ENCODE measurements around the gene TAS2R10. TPM values are rescaled to one million over a fixed set of nuclear protein-coding genes. Genes with fewer than 3 reads are reported as not detected.

TAS2R10 gene
- total and polyA plus RNA-seq, 2 of the 8 experiments (the other 6 are each of a cell fraction or from before 2014, with no cell fraction given): 0.08 TPM; not detected in 1

GRCh38 chr12:10853776-10854175 lies 27.6 kb upstream of the TAS2R10 start:
- POLR2A ChIA-PET (ENCODE audit: partially characterized antibody): no interaction called here
- Histone ChIP-seq H4K5ac (ENCODE audit: insufficient read length, low read depth, low read length) (no peak overlapping the region), H3K18ac (ENCODE audit: extremely low read depth, low read length) (no peak overlapping the region), H3K9ac (replicated peaks in 1 of 4; ENCODE audit: extremely low read depth in 1 of 4, low read depth in 3 of 4, low read length in 3 of 4) (no peak overlapping the region), H3K23me2 (ENCODE audit: low read depth, low read length) (no peaks in the 10 kb centered on the region), H3K14ac (ENCODE audit: insufficient read length) (no peak overlapping the region), H3K9me3 (ENCODE audit: insufficient read depth in 2 of 2, low read depth in 1 of 2, low read length in 1 of 2) (peaks cover 18 to 20% of the 10 kb centered on the region in 2 experiments), H4K8ac (ENCODE audit: extremely low read depth, insufficient read depth, low read length) (no peak overlapping the region; the same call in 1 of the 2 replicates), H2AFZ (ENCODE audit: low read length) (no peak overlapping the region), H2AK5ac (ENCODE audit: low read depth, low read length) (peak overlapping the region; percentile 87; the same call in 1 of the 2 replicates), H2BK15ac (ENCODE audit: low read length) (no peak overlapping the region), H3K56ac (replicated peaks; ENCODE audit: insufficient read length, low read depth, low read length) (no peak overlapping the region), H3K23ac (ENCODE audit: insufficient read length) (no peak overlapping the region), H3K4ac (replicated peaks; ENCODE audit: insufficient read length, low read depth, low read length) (no peak overlapping the region), H4K20me1 (replicated peaks in 1 of 2; ENCODE audit: control insufficient read depth in 1 of 2, insufficient read depth in 2 of 2, low read length in 2 of 2) (peaks cover 0 to 3% of the 10 kb centered on the region in 2 experiments), H4K91ac (replicated peaks; ENCODE audit: insufficient read length, low read length) (no peak overlapping the region), H3K27ac (ENCODE audit: low read depth, low read length) (no peak overlapping the region), H3K4me2 (ENCODE audit: insufficient read depth in 1 of 2, low read depth in 2 of 2, low read length in 2 of 2) (no peak overlapping the region), H3K36me3 (ENCODE audit: control insufficient read depth in 2 of 4, insufficient read depth in 4 of 4, low read length in 3 of 4) (peaks cover 0 to 14% (median 3%) of the 10 kb centered on the region in 4 experiments; a peak in 3 of 8 replicates), H3K79me2 (ENCODE audit: control insufficient read depth in 1 of 2, insufficient read depth in 2 of 2, low read length in 2 of 2) (no peaks in the 10 kb centered on the region), H2BK5ac (ENCODE audit: low read depth, low read length) (no peak overlapping the region; the same call in 1 of the 2 replicates), H3K4me1 (replicated peaks in 1 of 4; ENCODE audit: control insufficient read depth in 3 of 4, insufficient read depth in 4 of 4, low read length in 3 of 4) (no peaks in the 10 kb centered on the region), H3K4me3 (ENCODE audit: extremely low read depth in 1 of 4, insufficient read depth in 2 of 4, low read depth in 3 of 4, low read length in 4 of 4) (no peak overlapping the region), H2BK20ac (ENCODE audit: low read length) (no peak overlapping the region), H2BK120ac (replicated peaks; ENCODE audit: low read depth, low read length) (no peak overlapping the region), H3K27me3 (replicated peaks in 1 of 4; ENCODE audit: control insufficient read depth in 3 of 4, extremely low read depth in 1 of 4, insufficient read depth in 3 of 4, low read length in 3 of 4) (no peaks in the 10 kb centered on the region), H3K79me1 (ENCODE audit: low read depth, low read length) (no peaks in the 10 kb centered on the region), H2BK12ac (ENCODE audit: low read depth, low read length) (no peak overlapping the region)
- no peak for FAIRE-seq
- DNase-seq (ENCODE audit: low read depth in 1 of 2, low spot score in 2 of 2): no peak
- CTCF ChIA-PET (ENCODE audit: partially characterized antibody): interaction anchor here (1.3 to 2.0 kb wide), 2 partner anchors 13 to 346 kb away, joined by 3 to 6 read pairs; no protein-coding TSS in a partner anchor
- WGBS, 2 experiments (ENCODE audit: extremely low coverage in 1 of 2, insufficient coverage in 1 of 2, insufficient read length in 1 of 2, insufficient replicate concordance in 2 of 2, low coverage in 1 of 2, low lambda C conversion rate in 2 of 2, missing lambda C conversion rate in 1 of 2): 94% methylated on average over 2 of the region's 2 CpGs; no CpG with 5 or more reads in 1 of the 2 experiments
- TF ChIP-seq KDM1A (IDR thresholded peaks at IDR 0.05; ENCODE audit: borderline replicate concordance, low read length): no peak
- TF ChIP-seq SIX5 (IDR thresholded peaks at IDR 0.05; ENCODE audit: low read depth, low read length): no peak
- no peak for TF ChIP-seq SAP30 (IDR thresholded peaks at IDR 0.05; ENCODE audit: insufficient read depth, insufficient replicate concordance, low read length)
- no peak for TF ChIP-seq SUZ12 (IDR thresholded peaks at IDR 0.05; ENCODE audit: low read length)
- no peak for TF ChIP-seq RAD21 (IDR thresholded peaks at IDR 0.05 in 1 of 2, conservative IDR thresholded peaks at IDR 0.05 in 1 of 2; ENCODE audit: low read depth in 2 of 2, low read length in 2 of 2)
- no peak for TF ChIP-seq YY1 (IDR thresholded peaks at IDR 0.05; ENCODE audit: low read depth, low read length)
- TF ChIP-seq TEAD4 (IDR thresholded peaks at IDR 0.05; ENCODE audit: low read depth, low read length): no peak
- no peak for TF ChIP-seq HDAC2 (IDR thresholded peaks at IDR 0.05; ENCODE audit: borderline replicate concordance in 1 of 2, low read depth in 2 of 2, low read length in 2 of 2)
- TF ChIP-seq POLR2A (IDR thresholded peaks at IDR 0.05; ENCODE audit: control extremely low read depth in 1 of 2, low read depth in 2 of 2, low read length in 2 of 2): no peak
- no peak for TF ChIP-seq EP300 (IDR thresholded peaks at IDR 0.05; ENCODE audit: borderline replicate concordance in 1 of 2, low read depth in 2 of 2, low read length in 2 of 2)

Data from H1 (cell line).